WTC11 (cell line): Measurements from ENCODE around the gene STAC. TPM values are rescaled to one million over a fixed set of nuclear protein-coding genes. Genes with fewer than 3 reads are reported as not detected.

ENCODE experiments used
- ATAC-seq: fragments of 200-7000 bp; cut with Tn5 transposase; 2 replicates; pipeline ENCODE4 v1.10.0; 2021; ENCODE audit warnings: mild to moderate bottlenecking, moderate library complexity
- CTCF ChIA-PET: fragments of 300-600 bp; sonication (Branson Sonifier 250); formaldehyde crosslinking; loops from one replicate; lab custom pipeline; 2021; ENCODE audit warnings: antibody characterized with exemption; lab: Charles Lee
- POLR2A ChIA-PET: fragments of 350-600 bp; sonication (Branson Sonifier 250); formaldehyde crosslinking; loops from one replicate; lab custom pipeline; 2021; ENCODE audit warnings: antibody characterized with exemption; lab: Charles Lee
- DNase-seq: peaks from one replicate; pipeline ENCODE4 v3.0.0; 2021; ENCODE audit warnings: low spot score
- H3K27ac Mint-ChIP-seq: 2 replicates; pipeline ENCODE4 v1.8.0; 2021; ENCODE audit warnings: mixed read lengths
- H3K27me3 Mint-ChIP-seq: 2 replicates; pipeline ENCODE4 v1.8.0; 2021; ENCODE audit warnings: low read depth, mild to moderate bottlenecking, moderate library complexity, mixed read lengths
- H3K36me3 Mint-ChIP-seq: 2 replicates; pipeline ENCODE4 v1.8.0; 2021; ENCODE audit warnings: mixed read lengths
- H3K4me1 Mint-ChIP-seq: 2 replicates; pipeline ENCODE4 v1.8.0; 2022; ENCODE audit warnings: mixed read lengths
- H3K4me3 Mint-ChIP-seq: 2 replicates; pipeline ENCODE4 v1.8.0; 2021; ENCODE audit warnings: mild to moderate bottlenecking, moderate library complexity, mixed read lengths
- H3K9me3 Mint-ChIP-seq: 2 replicates; pipeline ENCODE4 v1.8.0; 2021; ENCODE audit warnings: mixed read lengths
- CBFB ChIP-seq: sonication (generic); formaldehyde crosslinking; IDR thresholded peaks from 2 replicates; pipeline ENCODE4 v1.8.1; 2022; ENCODE audit warnings: mild to moderate bottlenecking, low read depth, missing genetic modification reagents
- CDX4 ChIP-seq: fragments of 250-450 bp; sonication (Bioruptor Pico); IDR thresholded peaks from 2 replicates; pipeline ENCODE4 v1.9.0; 2021; ENCODE audit warnings: moderate library complexity, mild to moderate bottlenecking, inconsistent platforms, borderline replicate concordance
- E2F1 ChIP-seq: sonication (generic); formaldehyde crosslinking; IDR thresholded peaks from 2 replicates; pipeline ENCODE4 v1.8.0; 2022; ENCODE audit warnings: mild to moderate bottlenecking, missing genetic modification reagents
- E2F5 ChIP-seq: sonication (generic); formaldehyde crosslinking; IDR thresholded peaks from 2 replicates; pipeline ENCODE4 v1.8.1; 2022; ENCODE audit warnings: mild to moderate bottlenecking, moderate library complexity, missing genetic modification reagents
- ELF4 ChIP-seq: sonication (generic); formaldehyde crosslinking; IDR thresholded peaks from 2 replicates; pipeline ENCODE4 v1.8.1; 2022; ENCODE audit warnings: low read depth, mild to moderate bottlenecking, moderate library complexity, missing genetic modification reagents
- ERG ChIP-seq: fragments of 250-450 bp; sonication (Bioruptor Pico); IDR thresholded peaks from 2 replicates; pipeline ENCODE4 v1.8.0; 2021; ENCODE audit warnings: mild to moderate bottlenecking
- GABPB1 ChIP-seq: sonication (generic); formaldehyde crosslinking; IDR thresholded peaks from 2 replicates; pipeline ENCODE4 v1.8.1; 2023; ENCODE audit warnings: mild to moderate bottlenecking, missing genetic modification reagents
- GTF2I ChIP-seq: fragments of 250-450 bp; sonication (Bioruptor Pico); conservative IDR thresholded peaks from 2 replicates; pipeline ENCODE4 v1.4.0; 2021; ENCODE audit warnings: mild to moderate bottlenecking
- IRF2 ChIP-seq: sonication (generic); formaldehyde crosslinking; IDR thresholded peaks from 2 replicates; pipeline ENCODE4 v1.8.0; 2022; ENCODE audit warnings: low read depth, missing genetic modification reagents, borderline replicate concordance
- JUN ChIP-seq: sonication (generic); formaldehyde crosslinking; IDR thresholded peaks from 2 replicates; pipeline ENCODE4 v1.8.0; 2023; ENCODE audit warnings: mild to moderate bottlenecking, missing genetic modification reagents
- MXD4 ChIP-seq: fragments of 250-450 bp; sonication (Bioruptor Pico); IDR thresholded peaks from 2 replicates; pipeline ENCODE4 v1.8.0; 2021; ENCODE audit warnings: mild to moderate bottlenecking, moderate library complexity, borderline replicate concordance
- NR1H2 ChIP-seq: sonication (generic); formaldehyde crosslinking; IDR thresholded peaks from 2 replicates; pipeline ENCODE4 v1.9.0; 2021; ENCODE audit warnings: mild to moderate bottlenecking, moderate library complexity, missing genetic modification reagents
- RORB ChIP-seq: fragments of 250-450 bp; sonication (Bioruptor Pico); IDR thresholded peaks from 2 replicates; pipeline ENCODE4 v1.9.0; 2021; ENCODE audit warnings: mild to moderate bottlenecking
- SMAD3 ChIP-seq: sonication (generic); formaldehyde crosslinking; IDR thresholded peaks from 2 replicates; pipeline ENCODE4 v1.8.0; 2022; ENCODE audit warnings: missing genetic modification reagents, mild to moderate bottlenecking, borderline replicate concordance
- TEAD1 ChIP-seq: sonication (generic); formaldehyde crosslinking; IDR thresholded peaks from 2 replicates; pipeline ENCODE4 v1.8.0; 2022; ENCODE audit warnings: mild to moderate bottlenecking, missing genetic modification reagents
- TEAD4 ChIP-seq: sonication (generic); formaldehyde crosslinking; IDR thresholded peaks from 2 replicates; pipeline ENCODE4 v1.8.0; 2022; ENCODE audit warnings: mild to moderate bottlenecking, missing genetic modification reagents
- USF1 ChIP-seq: sonication (generic); formaldehyde crosslinking; IDR thresholded peaks from 2 replicates; pipeline ENCODE4 v1.8.0; 2022; ENCODE audit warnings: mild to moderate bottlenecking, missing genetic modification reagents
- ZBTB43 ChIP-seq: sonication (generic); formaldehyde crosslinking; IDR thresholded peaks from 2 replicates; pipeline ENCODE4 v1.8.1; 2023; ENCODE audit warnings: mild to moderate bottlenecking, missing genetic modification reagents
- ZNF512 ChIP-seq: sonication (generic); formaldehyde crosslinking; IDR thresholded peaks from 2 replicates; pipeline ENCODE4 v1.8.1; 2022; ENCODE audit warnings: missing genetic modification reagents, borderline replicate concordance
- ZNF532 ChIP-seq: fragments of 250-450 bp; sonication (Bioruptor Pico); IDR thresholded peaks from 2 replicates; pipeline ENCODE4 v1.9.0; 2021; ENCODE audit warnings: mild to moderate bottlenecking, borderline replicate concordance
- ZNF671 ChIP-seq: fragments of 250-450 bp; sonication (Bioruptor Pico); IDR thresholded peaks from 2 replicates; pipeline ENCODE4 v1.8.0; 2021; ENCODE audit warnings: mild to moderate bottlenecking
- total RNA-seq: library from RNA; stranded (reverse); gene quantifications from 3 replicates; pipeline ENCODE4 v1.2.3, GENCODE V29; 2021

The STAC gene
- total RNA-seq, 1 experiment from 2014 or later = 5.6 TPM

GRCh38 chr3:36365829-36366228 is 14.5 kb upstream of the STAC start:
- Mint-ChIP-seq H3K4me1 (peaks cover 21% of the 10 kb centered on the region), H3K36me3 (no peaks in the 10 kb centered on the region), H3K27ac (no peak overlapping the region), H3K27me3 (no peaks in the 10 kb centered on the region)
- POLR2A ChIA-PET = no interaction called here
- no peak for ATAC-seq
- CTCF ChIA-PET = no interaction called here
- no peak for TF ChIP-seq ERG (CRISPR knock-in tag)
- TF ChIP-seq USF1 (CRISPR knock-in tag) = no peak
- TF ChIP-seq MXD4 (CRISPR knock-in tag) = no peak
- TF ChIP-seq ELF4 (CRISPR knock-in tag) = no peak
- TF ChIP-seq ZNF512 (CRISPR knock-in tag) = no peak
- no peak for TF ChIP-seq GTF2I (CRISPR knock-in tag)
- no peak for TF ChIP-seq E2F1 (CRISPR knock-in tag)
- no peak for TF ChIP-seq NR1H2 (CRISPR knock-in tag)
- TF ChIP-seq ZNF671 (CRISPR knock-in tag) = no peak
- no peak for TF ChIP-seq ZBTB43
- no peak for TF ChIP-seq GABPB1 (CRISPR knock-in tag)
- TF ChIP-seq E2F5 (CRISPR knock-in tag) = no peak
- TF ChIP-seq RORB = no peak
- no peak for TF ChIP-seq CBFB (CRISPR knock-in tag)
- TF ChIP-seq TEAD1 = no peak
- TF ChIP-seq, all 79 proteins: peak for 0
- no peak for DNase-seq
- H3K9me3 Mint-ChIP-seq = no peaks in the 10 kb centered on the region
- H3K4me3 Mint-ChIP-seq = no peak overlapping the region

GRCh38 chr3:36366308-36366707 is 14.0 kb upstream of the STAC start:
- ATAC-seq (no peak), DNase-seq (no peak)
- ChIA-PET CTCF (no interaction called here), POLR2A (no interaction called here)
- no peak overlapping the region for H3K4me3 Mint-ChIP-seq
- no peaks in the 10 kb centered on the region for H3K36me3 Mint-ChIP-seq
- H3K4me1 Mint-ChIP-seq = peaks cover 21% of the 10 kb centered on the region
- H3K27me3 Mint-ChIP-seq = no peaks in the 10 kb centered on the region
- no peak for TF ChIP-seq TEAD4 (CRISPR knock-in tag)
- no peak overlapping the region for H3K27ac Mint-ChIP-seq
- no peaks in the 10 kb centered on the region for H3K9me3 Mint-ChIP-seq

- H3K4me3 Mint-ChIP-seq = no peak overlapping the region
- ChIA-PET CTCF (no interaction called here), POLR2A (no interaction called here)
- no peaks in the 10 kb centered on the region for H3K9me3 Mint-ChIP-seq
- no peaks in the 10 kb centered on the region for H3K27me3 Mint-ChIP-seq
- H3K4me1 Mint-ChIP-seq = peaks cover 11% of the 10 kb centered on the region
- no peak for ATAC-seq
- no peak for DNase-seq
- no peaks in the 10 kb centered on the region for H3K36me3 Mint-ChIP-seq
- no peak overlapping the region for H3K27ac Mint-ChIP-seq
- no peak for TF ChIP-seq IRF2 (CRISPR knock-in tag)
- no peak for TF ChIP-seq JUN (CRISPR knock-in tag)
- no peak for TF ChIP-seq SMAD3
- TF ChIP-seq ZNF532 (CRISPR knock-in tag) = no peak
- TF ChIP-seq CDX4 (CRISPR knock-in tag) = no peak
These were observed 12.3 kb upstream of the STAC start for GRCh38 chr3:36367912-36368573.
